ENCODE measurements around the gene FAM25C.
"Not testable (repeated sequence)": the region's sequence is repeated elsewhere in the genome, so short reads cannot be mapped to it uniquely, and the experiment has no call there.

Gene FAM25C

GRCh38 chr10:47971598-47971997 is 28.0 kb downstream of the FAM25C start:
- H3K4me3 ChIP-seq (ENCODE audit: low read depth, low read length); DNase-seq; H3K27me3 ChIP-seq (replicated peaks); H3K27ac ChIP-seq; in situ Hi-C loops (cut with HindIII; ENCODE audit: low pct_ligation_motif_present, low sequenced_read_pairs); H3K36me3 ChIP-seq (replicated peaks): not testable (repeated sequence)

- H3K36me3 ChIP-seq (replicated peaks); H3K27me3 ChIP-seq (replicated peaks); in situ Hi-C loops (cut with HindIII; ENCODE audit: low pct_ligation_motif_present, low sequenced_read_pairs); H3K4me3 ChIP-seq (ENCODE audit: low read depth, low read length); H3K27ac ChIP-seq; DNase-seq: not testable (repeated sequence)
These were observed 29.5 kb downstream of the FAM25C start for GRCh38 chr10:47970047-47970446.

GRCh38 chr10:47968988-47969387 is 30.6 kb downstream of the FAM25C start:
- H3K36me3 ChIP-seq (replicated peaks); DNase-seq; H3K27ac ChIP-seq; in situ Hi-C loops (cut with HindIII; ENCODE audit: low pct_ligation_motif_present, low sequenced_read_pairs); H3K27me3 ChIP-seq (replicated peaks); H3K4me3 ChIP-seq (ENCODE audit: low read depth, low read length): not testable (repeated sequence)

- H3K36me3 ChIP-seq (replicated peaks); H3K27me3 ChIP-seq (replicated peaks); H3K4me3 ChIP-seq (ENCODE audit: low read depth, low read length); DNase-seq; H3K27ac ChIP-seq; in situ Hi-C loops (cut with HindIII; ENCODE audit: low pct_ligation_motif_present, low sequenced_read_pairs): not testable (repeated sequence)
These were observed 35.1 kb downstream of the FAM25C start for GRCh38 chr10:47964280-47965063.

DNA sequence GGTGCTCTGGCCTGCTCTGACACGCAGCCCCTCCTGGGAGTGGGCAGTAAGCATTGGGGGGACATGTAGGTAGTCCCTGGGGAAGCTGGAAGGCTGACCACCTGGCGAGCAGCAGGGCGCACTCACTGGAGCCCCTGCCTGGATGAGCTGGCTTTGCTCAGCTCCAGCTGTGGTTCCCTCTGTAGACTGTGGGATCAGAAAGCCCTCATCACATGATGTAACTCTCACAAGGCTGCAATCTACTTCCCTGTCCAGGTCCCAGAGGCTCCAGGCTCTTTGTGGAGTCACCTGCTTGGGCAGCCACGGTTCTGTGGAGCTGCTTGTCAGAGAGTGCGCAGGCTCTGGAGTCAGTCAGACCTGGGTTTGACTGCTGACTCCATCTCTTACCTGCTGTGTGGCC is 36.8 kb downstream of the FAM25C start:
- H3K36me3 ChIP-seq (replicated peaks); DNase-seq; H3K4me3 ChIP-seq (ENCODE audit: low read depth, low read length); in situ Hi-C loops (cut with HindIII; ENCODE audit: low pct_ligation_motif_present, low sequenced_read_pairs); H3K27ac ChIP-seq; H3K27me3 ChIP-seq (replicated peaks): not testable (repeated sequence)

DNA sequence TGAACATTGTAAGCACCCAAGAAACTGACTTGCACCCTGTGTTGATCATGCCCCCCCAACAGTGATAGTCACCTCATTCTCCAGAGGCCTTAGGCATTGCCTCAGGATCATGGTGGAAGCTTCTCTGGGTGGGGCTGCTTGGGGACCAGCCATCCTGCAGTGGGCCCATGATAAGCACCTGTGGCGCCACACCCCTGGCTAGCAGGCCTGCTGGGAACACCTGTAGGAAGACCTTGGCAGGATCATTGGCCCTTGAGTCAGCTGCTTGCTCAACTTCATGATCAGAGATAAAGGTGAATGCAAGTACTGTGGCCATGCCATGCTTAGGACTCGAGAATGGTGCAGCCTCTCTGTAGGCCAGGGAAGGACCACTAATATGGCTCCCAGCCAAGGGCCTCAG is 38.9 kb downstream of the FAM25C start:
- DNase-seq; H3K4me3 ChIP-seq (ENCODE audit: low read depth, low read length); H3K27ac ChIP-seq; H3K27me3 ChIP-seq (replicated peaks); H3K36me3 ChIP-seq (replicated peaks); in situ Hi-C loops (cut with HindIII; ENCODE audit: low pct_ligation_motif_present, low sequenced_read_pairs): not testable (repeated sequence)

DNA sequence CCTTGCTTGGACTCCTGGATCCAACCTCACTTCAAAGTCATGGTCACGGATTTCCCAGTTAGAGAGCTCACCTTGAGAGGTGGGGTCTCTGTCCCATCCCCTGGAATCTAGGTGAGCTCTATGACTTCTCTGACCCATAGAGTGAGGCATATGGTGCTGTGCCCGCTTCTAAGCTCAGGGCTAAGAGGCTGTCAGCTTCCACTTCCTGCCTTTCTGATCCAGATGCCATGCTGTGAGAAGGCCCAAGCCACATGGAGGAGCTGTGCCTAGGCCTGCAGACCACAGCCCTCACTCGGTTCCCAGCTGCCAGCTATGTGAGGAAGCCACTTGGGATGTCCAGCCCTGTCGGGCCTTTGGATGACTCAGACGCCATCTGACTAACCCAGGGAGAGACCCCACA is 39.9 kb downstream of the FAM25C start:
- in situ Hi-C loops (cut with HindIII; ENCODE audit: low pct_ligation_motif_present, low sequenced_read_pairs); H3K27me3 ChIP-seq (replicated peaks); H3K4me3 ChIP-seq (ENCODE audit: low read depth, low read length); H3K27ac ChIP-seq; H3K36me3 ChIP-seq (replicated peaks); DNase-seq: not testable (repeated sequence)

DNA sequence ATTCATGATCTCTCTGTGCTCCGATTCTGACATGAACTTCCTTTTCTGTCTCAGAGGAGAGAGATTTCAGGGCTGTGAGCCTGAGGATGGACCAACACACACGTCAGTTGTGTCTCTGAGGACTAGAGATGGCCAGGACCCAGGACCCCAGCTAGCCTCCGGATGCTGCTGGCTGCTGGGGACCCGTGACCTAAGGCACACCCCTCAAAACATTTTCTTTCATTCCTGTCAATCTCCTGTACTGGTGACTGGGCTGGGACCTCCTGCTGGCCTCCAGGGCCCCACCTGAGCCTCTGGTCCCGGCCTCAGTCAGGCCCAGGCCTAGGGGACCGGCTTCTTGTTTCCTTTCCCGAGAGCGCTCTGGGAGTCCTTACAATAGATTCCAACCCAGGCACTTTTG is 42.4 kb downstream of the FAM25C start:
- H3K4me3 ChIP-seq (ENCODE audit: low read depth, low read length); H3K27me3 ChIP-seq (replicated peaks); H3K36me3 ChIP-seq (replicated peaks); H3K27ac ChIP-seq; DNase-seq; in situ Hi-C loops (cut with HindIII; ENCODE audit: low pct_ligation_motif_present, low sequenced_read_pairs): not testable (repeated sequence)

GRCh38 chr10:47947424-47947823 is 52.2 kb downstream of the FAM25C start:
- H3K27me3 ChIP-seq (replicated peaks); H3K36me3 ChIP-seq (replicated peaks); H3K4me3 ChIP-seq (ENCODE audit: low read depth, low read length); DNase-seq; H3K27ac ChIP-seq; in situ Hi-C loops (cut with HindIII; ENCODE audit: low pct_ligation_motif_present, low sequenced_read_pairs): not testable (repeated sequence)
